Measurements from ENCODE around the gene SLC6A3. TPM values are rescaled to one million over a fixed set of nuclear protein-coding genes. Genes with fewer than 3 reads are reported as not detected.

The SLC6A3 gene
- total and polyA plus RNA-seq, 2 donors (not counting 3 experiments of a cell fraction or from before 2014, with no cell fraction given): not detected

- H3K4me3 ChIP-seq (replicated peaks in 1 of 3; ENCODE audit: insufficient read depth in 1 of 3, low read depth in 1 of 3, low read length in 3 of 3): no peak overlapping the region
- H3K27me3 ChIP-seq (ENCODE audit: control insufficient read depth in 2 of 2, insufficient read depth in 2 of 2, low read length in 2 of 2): peaks cover 0 to 11% of the 10 kb centered on the region in 2 experiments
- H3K4me2 ChIP-seq (ENCODE audit: insufficient read depth, low read length): no peak overlapping the region
- no TSS peak for BruUV-seq (replicated peaks)
- H2AFZ ChIP-seq (ENCODE audit: low read depth, low read length): no peak overlapping the region
- TF ChIP-seq MAX (IDR thresholded peaks at IDR 0.05; ENCODE audit: insufficient read depth, insufficient read length): no peak
- TF ChIP-seq, protein P1, sequence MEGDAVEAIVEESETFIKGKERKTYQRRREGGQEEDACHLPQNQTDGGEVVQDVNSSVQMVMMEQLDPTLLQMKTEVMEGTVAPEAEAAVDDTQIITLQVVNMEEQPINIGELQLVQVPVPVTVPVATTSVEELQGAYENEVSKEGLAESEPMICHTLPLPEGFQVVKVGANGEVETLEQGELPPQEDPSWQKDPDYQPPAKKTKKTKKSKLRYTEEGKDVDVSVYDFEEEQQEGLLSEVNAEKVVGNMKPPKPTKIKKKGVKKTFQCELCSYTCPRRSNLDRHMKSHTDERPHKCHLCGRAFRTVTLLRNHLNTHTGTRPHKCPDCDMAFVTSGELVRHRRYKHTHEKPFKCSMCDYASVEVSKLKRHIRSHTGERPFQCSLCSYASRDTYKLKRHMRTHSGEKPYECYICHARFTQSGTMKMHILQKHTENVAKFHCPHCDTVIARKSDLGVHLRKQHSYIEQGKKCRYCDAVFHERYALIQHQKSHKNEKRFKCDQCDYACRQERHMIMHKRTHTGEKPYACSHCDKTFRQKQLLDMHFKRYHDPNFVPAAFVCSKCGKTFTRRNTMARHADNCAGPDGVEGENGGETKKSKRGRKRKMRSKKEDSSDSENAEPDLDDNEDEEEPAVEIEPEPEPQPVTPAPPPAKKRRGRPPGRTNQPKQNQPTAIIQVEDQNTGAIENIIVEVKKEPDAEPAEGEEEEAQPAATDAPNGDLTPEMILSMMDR (IDR thresholded peaks at IDR 0.05; ENCODE audit: extremely low read depth in 1 of 2, insufficient read depth in 1 of 2, low read depth in 1 of 2, low read length in 2 of 2): no peak
- dilution Hi-C loops (cut with MboI; ENCODE audit: extremely low pct_ligation_motif_present, low sequenced_read_pairs) (no loop called here), intact Hi-C loops (cut with micrococcal nuclease) (loop anchor here (2.0 kb wide), 1 partner anchor 40 kb away; the partner anchor contains the start of gene CLPTM1L)
- H3K9ac ChIP-seq (replicated peaks; ENCODE audit: extremely low read depth, insufficient read depth, low read length): no peak overlapping the region
- FAIRE-seq (no peak), DNase-seq (ENCODE audit: low read depth, low spot score) (no peak)
- no peaks in the 10 kb centered on the region for H3K36me3 ChIP-seq (ENCODE audit: control insufficient read depth in 2 of 2, extremely low read depth in 1 of 2, insufficient read depth in 2 of 2, low read length in 2 of 2)
- H3K9me1 ChIP-seq (replicated peaks; ENCODE audit: control insufficient read depth, extremely low read depth, insufficient read depth, low read length): no peaks in the 10 kb centered on the region
- H4K20me1 ChIP-seq (replicated peaks; ENCODE audit: control insufficient read depth, extremely low read depth, insufficient read depth, low read length): no peaks in the 10 kb centered on the region
- H3K79me2 ChIP-seq (ENCODE audit: control insufficient read depth, insufficient read depth, low read length): no peaks in the 10 kb centered on the region
- POLR2A ChIA-PET: no interaction called here
- no peak overlapping the region for H3K27ac ChIP-seq (ENCODE audit: insufficient read depth, low read depth, low read length)
- peaks cover 3% of the 10 kb centered on the region for H3K4me1 ChIP-seq (ENCODE audit: control insufficient read depth, extremely low read depth, insufficient read depth, low read length)
- CTCF ChIA-PET: no interaction called here
- no peaks in the 10 kb centered on the region for H3K9me3 ChIP-seq (replicated peaks; ENCODE audit: control insufficient read depth, insufficient read depth, low read length)
These were observed 60.7 kb downstream of the SLC6A3 start for GRCh38 chr5:1384521-1384920.

GRCh38 chr5:1383886-1384401 lies 61.3 kb downstream of the SLC6A3 start:
- H3K9ac ChIP-seq (replicated peaks; ENCODE audit: extremely low read depth, insufficient read depth, low read length): no peak overlapping the region
- H3K4me3 ChIP-seq (replicated peaks in 1 of 3; ENCODE audit: insufficient read depth in 1 of 3, low read depth in 1 of 3, low read length in 3 of 3): no peak overlapping the region
- H3K9me1 ChIP-seq (replicated peaks; ENCODE audit: control insufficient read depth, extremely low read depth, insufficient read depth, low read length): no peaks in the 10 kb centered on the region
- intact Hi-C loops (cut with micrococcal nuclease): loop anchor here (2.0 kb wide), 1 partner anchor 39 kb away; the partner anchor contains the start of gene CLPTM1L
- DNase-seq (ENCODE audit: low read depth, low spot score) (no peak), FAIRE-seq (no peak)
- dilution Hi-C loops (cut with MboI; ENCODE audit: extremely low pct_ligation_motif_present, low sequenced_read_pairs): no loop called here
- H3K9me3 ChIP-seq (replicated peaks; ENCODE audit: control insufficient read depth, insufficient read depth, low read length): no peaks in the 10 kb centered on the region
- no peak overlapping the region for H2AFZ ChIP-seq (ENCODE audit: low read depth, low read length)
- no peaks in the 10 kb centered on the region for H4K20me1 ChIP-seq (replicated peaks; ENCODE audit: control insufficient read depth, extremely low read depth, insufficient read depth, low read length)
- TF ChIP-seq, protein P1 (IDR thresholded peaks at IDR 0.05; ENCODE audit: extremely low read depth in 1 of 2, insufficient read depth in 1 of 2, low read depth in 1 of 2, low read length in 2 of 2): no peak
- TF ChIP-seq FOS (IDR thresholded peaks at IDR 0.05; ENCODE audit: borderline replicate concordance, insufficient read depth, low read length): no peak
- H3K27ac ChIP-seq (ENCODE audit: insufficient read depth, low read depth, low read length): no peak overlapping the region
- BruUV-seq (replicated peaks): no TSS peak
- no peak overlapping the region for H3K4me2 ChIP-seq (ENCODE audit: insufficient read depth, low read length)
- peaks cover 3% of the 10 kb centered on the region for H3K4me1 ChIP-seq (ENCODE audit: control insufficient read depth, extremely low read depth, insufficient read depth, low read length)
- ChIA-PET CTCF (no interaction called here), POLR2A (no interaction called here)
- H3K79me2 ChIP-seq (ENCODE audit: control insufficient read depth, insufficient read depth, low read length): no peaks in the 10 kb centered on the region
- no peaks in the 10 kb centered on the region for H3K36me3 ChIP-seq (ENCODE audit: control insufficient read depth in 2 of 2, extremely low read depth in 1 of 2, insufficient read depth in 2 of 2, low read length in 2 of 2)
- H3K27me3 ChIP-seq (ENCODE audit: control insufficient read depth in 2 of 2, insufficient read depth in 2 of 2, low read length in 2 of 2): peaks cover 0 to 11% of the 10 kb centered on the region in 2 experiments
